H9 (cell line): ENCODE results near the gene MORC1. TPM values are rescaled to one million over a fixed set of nuclear protein-coding genes. Genes with fewer than 3 reads are reported as not detected.

Experiments used
- DNase-seq: peaks from one replicate; pipeline ENCODE4 v3.0.0-alpha.2; 2017
- H2AFZ ChIP-seq: one replicate; pipeline ENCODE4 v1.6.1; 2013; ENCODE audit warnings: mild to moderate bottlenecking, low read length, control low read depth, moderate library complexity
- H2AK5ac ChIP-seq: 2 replicates; pipeline ENCODE4 v1.6.1; 2013; ENCODE audit warnings: low read length, control low read depth, mixed read lengths; ENCODE audit not compliant: insufficient read length
- H2BK120ac ChIP-seq: one replicate; pipeline ENCODE4 v1.6.1; 2013; ENCODE audit warnings: low read depth, mild to moderate bottlenecking, low read length, control low read depth, inconsistent platforms; ENCODE audit not compliant: poor library complexity, severe bottlenecking
- H2BK12ac ChIP-seq: 2 replicates; pipeline ENCODE4 v1.6.1; 2013; ENCODE audit warnings: low read length, control low read depth, mixed read lengths, low read depth; ENCODE audit not compliant: insufficient read length
- H2BK15ac ChIP-seq: 2 replicates; pipeline ENCODE4 v1.6.1; 2013; ENCODE audit warnings: low read depth, low read length, control low read depth
- H2BK20ac ChIP-seq: one replicate; pipeline ENCODE4 v1.6.1; 2013; ENCODE audit warnings: low read depth, mild to moderate bottlenecking, low read length, control low read depth, inconsistent platforms; ENCODE audit not compliant: poor library complexity, severe bottlenecking
- H2BK5ac ChIP-seq: 2 replicates; pipeline ENCODE4 v1.6.1; 2013; ENCODE audit warnings: low read length, control low read depth, mixed read lengths; ENCODE audit not compliant: insufficient read length
- H3K14ac ChIP-seq: 2 replicates; pipeline ENCODE4 v1.6.1; 2013; ENCODE audit warnings: low read length, control low read depth; ENCODE audit not compliant: insufficient read depth
- H3K18ac ChIP-seq: 2 replicates; pipeline ENCODE4 v1.6.1; 2013; ENCODE audit warnings: low read depth, mild to moderate bottlenecking, mixed read lengths, low read length, control low read depth; ENCODE audit not compliant: insufficient read length
- H3K23ac ChIP-seq: 2 replicates; pipeline ENCODE4 v1.6.1; 2013; ENCODE audit warnings: low read length, control low read depth, mixed read lengths, low read depth; ENCODE audit not compliant: insufficient read length
- H3K23me2 ChIP-seq: 2 replicates; pipeline ENCODE4 v1.6.1; 2013; ENCODE audit warnings: low read depth, mild to moderate bottlenecking, mixed read lengths, low read length, control low read depth; ENCODE audit not compliant: insufficient read length, poor library complexity, severe bottlenecking
- H3K27ac ChIP-seq: 2 replicates; pipeline ENCODE4 v1.5.1; 2013; ENCODE audit warnings: low read length, control low read depth, mixed read lengths, low read depth; ENCODE audit not compliant: insufficient read length
- H3K27me3 ChIP-seq: 2 replicates; pipeline ENCODE4 v1.6.1; 2013; ENCODE audit warnings: low read length, control low read depth, inconsistent platforms; ENCODE audit not compliant: insufficient read depth
- H3K4ac ChIP-seq: 2 replicates; pipeline ENCODE4 v1.6.1; 2013; ENCODE audit warnings: low read depth, mild to moderate bottlenecking, control low read depth, inconsistent platforms, low read length, moderate library complexity
- H3K4me1 ChIP-seq: 2 replicates; pipeline ENCODE4 v1.6.1; 2013; ENCODE audit warnings: low read length, control low read depth, inconsistent platforms; ENCODE audit not compliant: insufficient read depth
- H3K4me2 ChIP-seq: 2 replicates; pipeline ENCODE4 v1.6.1; 2013; ENCODE audit warnings: low read length, control low read depth, mixed read lengths; ENCODE audit not compliant: insufficient read length, insufficient read depth
- H3K56ac ChIP-seq: 2 replicates; pipeline ENCODE4 v1.6.1; 2013; ENCODE audit warnings: low read depth, mild to moderate bottlenecking, mixed read lengths, low read length, control low read depth; ENCODE audit not compliant: insufficient read length
- H3K79me1 ChIP-seq: 2 replicates; pipeline ENCODE4 v1.6.1; 2013; ENCODE audit warnings: low read depth, mild to moderate bottlenecking, moderate library complexity, low read length, control low read depth, inconsistent platforms; ENCODE audit not compliant: insufficient read depth, poor library complexity, severe bottlenecking
- H3K79me2 ChIP-seq: 2 replicates; pipeline ENCODE4 v1.6.1; 2013; ENCODE audit warnings: low read length, control low read depth, inconsistent platforms; ENCODE audit not compliant: insufficient read depth
- H3K9ac ChIP-seq: 2 replicates; pipeline ENCODE4 v1.6.1; 2013; ENCODE audit warnings: low read length, control low read depth, mixed read lengths; ENCODE audit not compliant: insufficient read length; ENCODE audit errors: extremely low read depth
- H3K9me3 ChIP-seq: one replicate; pipeline ENCODE4 v1.6.1; 2013; ENCODE audit warnings: low read depth, low read length, inconsistent platforms; ENCODE audit not compliant: control insufficient read depth
- H3T11ph ChIP-seq: one replicate; pipeline ENCODE4 v1.6.1; 2013; ENCODE audit warnings: mild to moderate bottlenecking, low read length, control low read depth, inconsistent platforms
- H4K20me1 ChIP-seq: one replicate; pipeline ENCODE4 v1.6.1; 2013; ENCODE audit not compliant: control insufficient read depth, insufficient read length, insufficient read depth
- H4K5ac ChIP-seq: 2 replicates; pipeline ENCODE4 v1.6.1; 2013; ENCODE audit warnings: low read depth, mild to moderate bottlenecking, mixed read lengths, low read length, control low read depth; ENCODE audit not compliant: insufficient read length
- H4K8ac ChIP-seq: replicated peaks from 2 replicates; pipeline ENCODE4 v1.6.1; 2013; ENCODE audit warnings: low read length, control low read depth, mixed read lengths, low read depth; ENCODE audit not compliant: insufficient read length
- H4K91ac ChIP-seq: 2 replicates; pipeline ENCODE4 v1.6.1; 2013; ENCODE audit warnings: low read depth, mild to moderate bottlenecking, moderate library complexity, mixed read lengths, low read length, control low read depth; ENCODE audit not compliant: insufficient read length
- H3K27ac Mint-ChIP-seq, 3 experiments: 2 replicates in 2 of 3; 3 replicates in 1 of 3; pipeline ENCODE4 v1.8.0; 2020 to 2021; ENCODE audit warnings: mixed read lengths in 3 of 3, mild to moderate bottlenecking in 1 of 3, moderate library complexity in 1 of 3
- H3K27me3 Mint-ChIP-seq: 2 replicates; pipeline ENCODE4 v1.8.0; 2021; ENCODE audit warnings: low read depth, mild to moderate bottlenecking, moderate library complexity, mixed read lengths
- H3K36me3 Mint-ChIP-seq, 3 experiments: 2 replicates in 2 of 3; 3 replicates in 1 of 3; pipeline ENCODE4 v1.8.0; 2020 to 2021; ENCODE audit warnings: low read depth in 3 of 3, mixed read lengths in 3 of 3; ENCODE audit not compliant: insufficient read depth in 1 of 3
- H3K4me1 Mint-ChIP-seq, 2 experiments: 2 replicates each; pipeline ENCODE4 v1.8.0; 2020; ENCODE audit warnings: mixed read lengths in 2 of 2
- H3K4me3 Mint-ChIP-seq, 2 experiments: 2 replicates in 1 of 2; 3 replicates in 1 of 2; pipeline ENCODE4 v1.8.0; 2020 to 2021; ENCODE audit warnings: mild to moderate bottlenecking in 2 of 2, mixed read lengths in 2 of 2, moderate library complexity in 1 of 2
- H3K9me3 Mint-ChIP-seq, 2 experiments: 2 replicates in 1 of 2; 3 replicates in 1 of 2; pipeline ENCODE4 v1.8.0; 2020; ENCODE audit warnings: mild to moderate bottlenecking in 2 of 2, mixed read lengths in 2 of 2, moderate library complexity in 1 of 2
- WGBS: extraction: QIAGEN DNeasy Blood & Tissue Kit; methylation state at CpG from one replicate; pipeline ENCODE4 v1.1.7; 2013; ENCODE audit warnings: missing lambda C conversion rate, low lambda C conversion rate, mixed read lengths; ENCODE audit not compliant: insufficient read length; ENCODE audit errors: extremely low coverage; 5-methylcytosine and 5-hydroxymethylcytosine counted together
- total RNA-seq: library from RNA; stranded (reverse); gene quantifications from 2 replicates; pipeline ENCODE4 v1.2.1, GENCODE V29; 2021
- TF ChIP-seq, protein P1 (sequence below): fragments of 200-600 bp; sonication (generic); conservative IDR thresholded peaks from 3 replicates; pipeline ENCODE4 v1.8.0; 2021; ENCODE audit warnings: antibody characterized with exemption, mild to moderate bottlenecking

Gene MORC1
- total RNA-seq, 1 experiment from 2014 or later: not detected

DNA sequence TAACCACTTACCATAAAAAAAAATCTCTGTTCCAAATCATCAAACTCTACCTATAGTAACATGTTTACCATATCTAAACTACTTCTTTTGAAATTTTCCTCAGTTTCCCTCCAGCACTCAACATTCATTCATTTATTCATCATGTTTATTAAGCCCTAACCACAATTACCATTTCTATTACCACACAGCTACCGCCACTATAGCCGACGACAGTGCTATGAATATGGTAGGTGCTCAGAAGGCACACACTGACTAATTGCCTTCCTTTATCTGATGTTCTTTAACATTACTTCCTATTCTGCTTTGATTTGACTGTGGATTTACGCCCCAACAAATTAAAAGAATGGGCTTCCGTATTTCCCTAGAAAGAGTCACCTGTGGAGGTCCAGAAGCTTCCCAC is 208.1 kb downstream of the MORC1 start:
- no peak overlapping the region for H4K8ac ChIP-seq
- TF ChIP-seq, protein P1, sequence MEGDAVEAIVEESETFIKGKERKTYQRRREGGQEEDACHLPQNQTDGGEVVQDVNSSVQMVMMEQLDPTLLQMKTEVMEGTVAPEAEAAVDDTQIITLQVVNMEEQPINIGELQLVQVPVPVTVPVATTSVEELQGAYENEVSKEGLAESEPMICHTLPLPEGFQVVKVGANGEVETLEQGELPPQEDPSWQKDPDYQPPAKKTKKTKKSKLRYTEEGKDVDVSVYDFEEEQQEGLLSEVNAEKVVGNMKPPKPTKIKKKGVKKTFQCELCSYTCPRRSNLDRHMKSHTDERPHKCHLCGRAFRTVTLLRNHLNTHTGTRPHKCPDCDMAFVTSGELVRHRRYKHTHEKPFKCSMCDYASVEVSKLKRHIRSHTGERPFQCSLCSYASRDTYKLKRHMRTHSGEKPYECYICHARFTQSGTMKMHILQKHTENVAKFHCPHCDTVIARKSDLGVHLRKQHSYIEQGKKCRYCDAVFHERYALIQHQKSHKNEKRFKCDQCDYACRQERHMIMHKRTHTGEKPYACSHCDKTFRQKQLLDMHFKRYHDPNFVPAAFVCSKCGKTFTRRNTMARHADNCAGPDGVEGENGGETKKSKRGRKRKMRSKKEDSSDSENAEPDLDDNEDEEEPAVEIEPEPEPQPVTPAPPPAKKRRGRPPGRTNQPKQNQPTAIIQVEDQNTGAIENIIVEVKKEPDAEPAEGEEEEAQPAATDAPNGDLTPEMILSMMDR: no peak
- no peak overlapping the region for H3K4me3 Mint-ChIP-seq
- no peak overlapping the region for H4K91ac ChIP-seq
- H2AFZ ChIP-seq: no peak overlapping the region
- H3K79me2 ChIP-seq: no peaks in the 10 kb centered on the region
- H3K14ac ChIP-seq: no peak overlapping the region
- H3K27ac ChIP-seq: no peak overlapping the region
- H3K36me3 Mint-ChIP-seq: no peaks in the 10 kb centered on the region
- no peaks in the 10 kb centered on the region for H3K9me3 Mint-ChIP-seq
- no peak overlapping the region for H3K27ac Mint-ChIP-seq
- H3K23ac ChIP-seq: no peak overlapping the region
- no CpG with 5 or more reads among the region's 5 CpGs for WGBS
- no peak overlapping the region for H2BK120ac ChIP-seq
- H2AK5ac ChIP-seq: no peak overlapping the region
- H3K4me1 ChIP-seq: no peaks in the 10 kb centered on the region
- H3K18ac ChIP-seq: no peak overlapping the region
- no peak overlapping the region for H3K4ac ChIP-seq
- DNase-seq: no peak
- no peak overlapping the region for H3K4me2 ChIP-seq
- no peaks in the 10 kb centered on the region for H3K27me3 Mint-ChIP-seq
- peaks cover 0 to 3% of the 10 kb centered on the region in 2 experiments; a peak in 2 of 4 replicates for H3K4me1 Mint-ChIP-seq
- no peaks in the 10 kb centered on the region for H3K23me2 ChIP-seq
- H2BK15ac ChIP-seq: no peak overlapping the region
- no peak overlapping the region for H3K56ac ChIP-seq
- no peak overlapping the region for H2BK5ac ChIP-seq
- no peak overlapping the region for H2BK20ac ChIP-seq
- no peaks in the 10 kb centered on the region for H3K79me1 ChIP-seq
- no peaks in the 10 kb centered on the region for H4K20me1 ChIP-seq
- H4K5ac ChIP-seq: no peak overlapping the region
- H3K9ac ChIP-seq: no peak overlapping the region
- H2BK12ac ChIP-seq: no peak overlapping the region
- no peak overlapping the region for H3T11ph ChIP-seq
- no peaks in the 10 kb centered on the region for H3K9me3 ChIP-seq
- H3K27me3 ChIP-seq: no peaks in the 10 kb centered on the region

Other genes with a start within 250 kb of the MORC1 start
- gene GUCA1C, start 164.3 kb downstream of the MORC1 start, total RNA-seq: not detected in 2 replicates
- gene C3orf85, start 18.6 kb upstream of the MORC1 start, total RNA-seq: not detected in 2 replicates
- 3.1 and 3.2 TPM in 2 replicates for gene DPPA2, start 198.4 kb upstream of the MORC1 start, total RNA-seq
- gene DPPA4, start 219.4 kb upstream of the MORC1 start, total RNA-seq: 796 and 821 TPM in 2 replicates